Lower leg skin (tissue), 4 donors: ENCODE measurements around the gene LRP6. TPM values are rescaled to one million over a fixed set of nuclear protein-coding genes. Genes with fewer than 3 reads are reported as not detected.

ENCODE experiments used
- DNase-seq, 2 donors: peaks; one replicate each; pipeline ENCODE4 v3.0.0-alpha.2; 2019; ENCODE audit warnings: low spot score in 2 of 2
- H3K4me3 ChIP-seq: fragments of 200-600 bp; sonication (generic); 2 replicates; pipeline ENCODE4 v1.5.1; 2017; ENCODE audit warnings: mild to moderate bottlenecking, low read depth; ENCODE audit not compliant: poor library complexity, severe bottlenecking
- CTCF ChIP-seq, 3 donors: fragments of 450-650 bp; IDR thresholded peaks; one replicate each; pipeline ENCODE4 v1.5.1; 2016; ENCODE audit warnings: antibody characterized with exemption in 3 of 3, mild to moderate bottlenecking in 3 of 3, moderate library complexity in 2 of 3
- POLR2A ChIP-seq, 2 donors: fragments of 450-650 bp; IDR thresholded peaks; one replicate each; pipeline ENCODE4 v1.6.1; 2016 to 2017; ENCODE audit warnings: antibody characterized with exemption in 2 of 2, mild to moderate bottlenecking in 1 of 2, moderate library complexity in 1 of 2
- WGBS, 2 donors: methylation state at CpG; one replicate each; pipeline ENCODE4 v1.1.5; 2018; 5-methylcytosine and 5-hydroxymethylcytosine counted together
- intact Hi-C: fragments of 100-400 bp; cut with DNase I; formaldehyde crosslinking; loops from one replicate; pipeline ENCODE4 v1.15.0; 2023; ENCODE audit warnings: low total_unique reads
- total RNA-seq, 4 donors: library from RNA; depleted of rRNA; stranded (reverse); fragments of >200 nt; gene quantifications; one replicate each; pipeline ENCODE4 v1.1.0, GENCODE V29; 2016

Gene LRP6
- total RNA-seq, 4 donors from 2014 or later, result 19.6 to 37.3 (median 26.1) TPM

GRCh38 chr12:12180575-12180974 lies 86.3 kb downstream of the LRP6 start:
- no peak for DNase-seq
- intact Hi-C loops, result no loop called here
- no peak for TF ChIP-seq CTCF (IDR thresholded peaks at IDR 0.05)
- no peak for TF ChIP-seq POLR2A (IDR thresholded peaks at IDR 0.05)
- H3K4me3 ChIP-seq, result no peak overlapping the region
- 50 to 65% methylated on average over 1 of the region's 1 CpG for WGBS, 2 donors

GRCh38 chr12:12180136-12180535 lies 86.7 kb downstream of the LRP6 start:
- no peak for TF ChIP-seq CTCF (IDR thresholded peaks at IDR 0.05)
- TF ChIP-seq POLR2A (IDR thresholded peaks at IDR 0.05), result no peak
- intact Hi-C loops, result no loop called here
- no peak for DNase-seq
- H3K4me3 ChIP-seq, result no peak overlapping the region
- 0 to 14% methylated on average over 1 of the region's 1 CpG for WGBS, 2 donors

- intact Hi-C loops, result no loop called here
- DNase-seq, result no peak
- TF ChIP-seq POLR2A (IDR thresholded peaks at IDR 0.05) (no peak), CTCF (IDR thresholded peaks at IDR 0.05) (no peak)
- 57 to 65% methylated on average over 2 of the region's 2 CpGs for WGBS, 2 donors
- no peak overlapping the region for H3K4me3 ChIP-seq
Measured at GRCh38 chr12:12178559-12178958, 88.3 kb downstream of the LRP6 start.

DNA sequence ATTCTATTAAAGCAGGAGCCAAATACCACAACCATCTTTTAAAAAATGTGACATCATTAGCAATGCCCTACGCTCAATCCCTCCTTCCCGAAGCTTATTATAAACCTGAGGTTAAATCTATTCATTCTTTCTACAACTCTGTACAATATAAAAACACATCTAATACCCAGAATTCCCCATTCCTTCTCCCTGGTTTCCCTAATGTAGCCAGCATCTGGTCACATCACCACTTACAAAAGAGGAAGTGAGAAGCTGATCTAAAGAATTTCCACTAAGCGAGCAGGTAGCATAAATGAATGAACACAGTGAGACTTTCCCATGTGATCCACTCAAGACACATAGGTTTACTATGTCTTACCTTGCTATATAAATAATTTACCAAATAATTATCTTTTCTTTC lies 90.4 kb downstream of the LRP6 start:
- intact Hi-C loops, result no loop called here
- 86 to 88% methylated on average over 3 of the region's 3 CpGs for WGBS, 2 donors

GRCh38 chr12:12171991-12172511 lies 94.8 kb downstream of the LRP6 start:
- WGBS, 2 donors, result 19 to 27% methylated on average over 1 of the region's 1 CpG
- peak in 1 of 2 donors; percentile 31 for DNase-seq
- TF ChIP-seq CTCF (IDR thresholded peaks at IDR 0.05), result no peak
- no peak for TF ChIP-seq POLR2A (IDR thresholded peaks at IDR 0.05)
- intact Hi-C loops, result no loop called here
- H3K4me3 ChIP-seq, result no peak overlapping the region

More for the DNA sequence above, 90.4 kb downstream of the LRP6 start:
- TF ChIP-seq CTCF (IDR thresholded peaks at IDR 0.05), result no peak
- TF ChIP-seq POLR2A (IDR thresholded peaks at IDR 0.05), result no peak
- no peak overlapping the region for H3K4me3 ChIP-seq
- no peak for DNase-seq

DNA sequence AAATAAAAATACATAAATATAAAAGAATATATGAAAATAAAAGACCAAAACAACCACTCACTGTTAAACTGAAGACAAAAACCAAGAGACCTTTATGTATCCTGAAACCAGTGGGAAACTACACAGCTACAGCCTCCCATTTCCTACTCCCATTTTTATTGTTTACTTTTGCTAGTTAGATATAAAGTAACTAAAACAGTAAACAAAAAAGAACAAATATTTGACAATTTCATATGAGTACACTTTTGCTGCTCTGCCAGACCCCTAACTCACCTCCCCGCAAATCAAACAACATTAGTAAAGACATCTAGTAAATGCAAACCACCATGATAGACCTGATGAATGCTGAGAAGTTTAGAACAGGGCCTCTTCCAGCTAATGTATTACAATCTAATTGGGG lies 99.0 kb downstream of the LRP6 start:
- WGBS, 2 donors, result 94 to 98% methylated on average over 1 of the region's 1 CpG
- no peak for DNase-seq
- no peak overlapping the region for H3K4me3 ChIP-seq
- TF ChIP-seq POLR2A (IDR thresholded peaks at IDR 0.05) (no peak), CTCF (IDR thresholded peaks at IDR 0.05) (no peak)
- intact Hi-C loops, result no loop called here
